Measurements from ENCODE around the gene LASP1NB.

LASP1NB gene

DNA sequence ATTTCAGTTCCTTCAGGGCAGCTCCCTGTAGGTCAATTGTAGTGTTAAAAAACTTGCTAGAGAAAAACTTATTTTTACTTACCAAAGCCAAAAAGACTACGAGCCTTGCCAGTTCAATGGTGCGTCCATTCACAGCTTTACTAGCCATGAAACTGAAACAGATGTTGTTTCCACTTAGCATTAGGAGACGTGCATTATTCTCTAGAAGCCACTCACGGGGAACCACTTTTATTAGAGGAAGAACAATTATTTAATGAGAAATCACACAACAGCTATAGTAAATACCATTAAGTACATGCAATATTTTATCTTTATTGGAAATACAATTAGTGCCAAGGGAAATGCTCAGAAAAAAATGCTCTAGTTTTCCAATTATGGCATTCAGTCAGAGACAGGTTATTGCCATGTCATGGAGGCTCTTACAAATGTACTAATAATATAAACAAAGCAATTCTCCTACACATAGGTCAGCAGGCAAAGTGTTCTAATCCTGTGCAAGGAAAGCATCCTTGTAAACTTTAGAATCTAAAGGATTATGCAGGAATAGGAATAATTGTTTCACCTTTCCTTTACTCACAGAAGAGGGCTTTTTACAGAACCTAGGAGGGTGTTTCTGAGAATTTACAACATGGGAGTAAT, 17.4 kb downstream of the LASP1NB start:
- no peak for TF ChIP-seq EZH2 (IDR thresholded peaks at IDR 0.05; ENCODE audit: borderline replicate concordance, low read depth, low read length, severe bottlenecking)
- TF ChIP-seq GATA2 (IDR thresholded peaks at IDR 0.05; ENCODE audit: insufficient read depth, insufficient read length, low read depth, low read length), result no peak
- TF ChIP-seq POLR2A (IDR thresholded peaks at IDR 0.05; ENCODE audit: low read depth, low read length), result no peak
- TF ChIP-seq, protein P1, sequence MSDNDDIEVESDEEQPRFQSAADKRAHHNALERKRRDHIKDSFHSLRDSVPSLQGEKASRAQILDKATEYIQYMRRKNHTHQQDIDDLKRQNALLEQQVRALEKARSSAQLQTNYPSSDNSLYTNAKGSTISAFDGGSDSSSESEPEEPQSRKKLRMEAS (IDR thresholded peaks at IDR 0.05; ENCODE audit: insufficient read depth, insufficient read length), result no peak
- no peak for TF ChIP-seq MYC (IDR thresholded peaks at IDR 0.05; ENCODE audit: low read depth, low read length)
- TF ChIP-seq POLR2AphosphoS5 (IDR thresholded peaks at IDR 0.05; ENCODE audit: insufficient read depth, low read depth, low read length), result no peak
- no peak for TF ChIP-seq FOS (IDR thresholded peaks at IDR 0.05; ENCODE audit: borderline replicate concordance, insufficient read depth, low read length)
- TF ChIP-seq JUN (IDR thresholded peaks at IDR 0.05; ENCODE audit: borderline replicate concordance, insufficient read depth, insufficient read length, low read depth), result no peak
- TF ChIP-seq, protein P2, sequence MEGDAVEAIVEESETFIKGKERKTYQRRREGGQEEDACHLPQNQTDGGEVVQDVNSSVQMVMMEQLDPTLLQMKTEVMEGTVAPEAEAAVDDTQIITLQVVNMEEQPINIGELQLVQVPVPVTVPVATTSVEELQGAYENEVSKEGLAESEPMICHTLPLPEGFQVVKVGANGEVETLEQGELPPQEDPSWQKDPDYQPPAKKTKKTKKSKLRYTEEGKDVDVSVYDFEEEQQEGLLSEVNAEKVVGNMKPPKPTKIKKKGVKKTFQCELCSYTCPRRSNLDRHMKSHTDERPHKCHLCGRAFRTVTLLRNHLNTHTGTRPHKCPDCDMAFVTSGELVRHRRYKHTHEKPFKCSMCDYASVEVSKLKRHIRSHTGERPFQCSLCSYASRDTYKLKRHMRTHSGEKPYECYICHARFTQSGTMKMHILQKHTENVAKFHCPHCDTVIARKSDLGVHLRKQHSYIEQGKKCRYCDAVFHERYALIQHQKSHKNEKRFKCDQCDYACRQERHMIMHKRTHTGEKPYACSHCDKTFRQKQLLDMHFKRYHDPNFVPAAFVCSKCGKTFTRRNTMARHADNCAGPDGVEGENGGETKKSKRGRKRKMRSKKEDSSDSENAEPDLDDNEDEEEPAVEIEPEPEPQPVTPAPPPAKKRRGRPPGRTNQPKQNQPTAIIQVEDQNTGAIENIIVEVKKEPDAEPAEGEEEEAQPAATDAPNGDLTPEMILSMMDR (IDR thresholded peaks at IDR 0.05; ENCODE audit: extremely low read depth in 1 of 2, insufficient read depth in 1 of 2, low read depth in 1 of 2, low read length in 2 of 2), result no peak
- no peaks in the 10 kb centered on the region for H3K79me2 ChIP-seq (ENCODE audit: control insufficient read depth, insufficient read depth, low read length)
- dilution Hi-C loops (cut with MboI; ENCODE audit: extremely low pct_ligation_motif_present, low sequenced_read_pairs) (no loop called here), intact Hi-C loops (cut with micrococcal nuclease) (no loop called here)
- BruUV-seq (replicated peaks), result no TSS peak
- no peaks in the 10 kb centered on the region for H4K20me1 ChIP-seq (replicated peaks; ENCODE audit: control insufficient read depth, extremely low read depth, insufficient read depth, low read length)
- no peak overlapping the region for H2AFZ ChIP-seq (ENCODE audit: low read depth, low read length)
- no peak overlapping the region for H3K9ac ChIP-seq (replicated peaks; ENCODE audit: extremely low read depth, insufficient read depth, low read length)
- H3K9me1 ChIP-seq (replicated peaks; ENCODE audit: control insufficient read depth, extremely low read depth, insufficient read depth, low read length), result no peaks in the 10 kb centered on the region
- H3K4me2 ChIP-seq (ENCODE audit: insufficient read depth, low read length), result no peak overlapping the region
- H3K4me3 ChIP-seq (replicated peaks in 1 of 3; ENCODE audit: insufficient read depth in 1 of 3, low read depth in 1 of 3, low read length in 3 of 3), result no peak overlapping the region
- ChIA-PET POLR2A (interaction anchor here (0.6 kb wide), 1 partner anchor 303 kb away, joined by 7 read pairs; no protein-coding TSS in a partner anchor), CTCF (interaction anchor here (1.9 to 3.8 kb wide), 3 partner anchors 10 to 211 kb away, joined by 5 to 17 read pairs (median 10); no protein-coding TSS in a partner anchor)
- H3K4me1 ChIP-seq (ENCODE audit: control insufficient read depth, extremely low read depth, insufficient read depth, low read length), result no peaks in the 10 kb centered on the region
- H3K9me3 ChIP-seq (replicated peaks; ENCODE audit: control insufficient read depth, insufficient read depth, low read length), result no peaks in the 10 kb centered on the region
- H3K36me3 ChIP-seq (ENCODE audit: control insufficient read depth in 2 of 2, extremely low read depth in 1 of 2, insufficient read depth in 2 of 2, low read length in 2 of 2), result no peaks in the 10 kb centered on the region
- H3K27me3 ChIP-seq (ENCODE audit: control insufficient read depth in 2 of 2, insufficient read depth in 2 of 2, low read length in 2 of 2), result no peaks in the 10 kb centered on the region
- H3K27ac ChIP-seq (ENCODE audit: insufficient read depth, low read depth, low read length), result no peak overlapping the region
- no peak for DNase-seq (ENCODE audit: low read depth, low spot score)
- FAIRE-seq, result no peak

Data from endothelial cell of umbilical vein (primary cell).